Trophoblast cell (in vitro differentiated cells and primary cell): ENCODE results near the gene CCDC121.

Experiments
- DNase-seq, 2 donors: peaks; one replicate each; pipeline ENCODE4 v3.0.0-alpha.2; 2016
- H2AFZ ChIP-seq: 2 replicates; pipeline ENCODE4 v1.6.1; 2013; ENCODE audit warnings: low read length, moderate library complexity, mild to moderate bottlenecking; ENCODE audit not compliant: insufficient read depth, poor library complexity
- H2AK5ac ChIP-seq: 2 replicates; pipeline ENCODE4 v1.6.1; 2013; ENCODE audit warnings: mild to moderate bottlenecking, low read length
- H2BK120ac ChIP-seq: 2 replicates; pipeline ENCODE4 v1.6.1; 2013; ENCODE audit warnings: low read length, mild to moderate bottlenecking, moderate library complexity; ENCODE audit not compliant: insufficient read depth, poor library complexity
- H2BK12ac ChIP-seq: 2 replicates; pipeline ENCODE4 v1.6.1; 2013; ENCODE audit warnings: mild to moderate bottlenecking, low read length, moderate library complexity
- H2BK5ac ChIP-seq: 2 replicates; pipeline ENCODE4 v1.6.1; 2013; ENCODE audit warnings: low read length, low read depth, moderate library complexity, mild to moderate bottlenecking; ENCODE audit not compliant: poor library complexity
- H3K14ac ChIP-seq: 2 replicates; pipeline ENCODE4 v1.6.1; 2013; ENCODE audit warnings: mild to moderate bottlenecking, low read length
- H3K18ac ChIP-seq: 2 replicates; pipeline ENCODE4 v1.6.1; 2013; ENCODE audit warnings: mild to moderate bottlenecking, low read length
- H3K23ac ChIP-seq: 2 replicates; pipeline ENCODE4 v1.6.1; 2013; ENCODE audit warnings: low read length
- H3K27ac ChIP-seq: 2 replicates; pipeline ENCODE4 v1.5.1; 2013; ENCODE audit warnings: low read depth, mild to moderate bottlenecking, inconsistent platforms, low read length, moderate library complexity
- H3K27me3 ChIP-seq: 2 replicates; pipeline ENCODE4 v1.6.1; 2013; ENCODE audit warnings: inconsistent platforms, mild to moderate bottlenecking, low read length, moderate library complexity; ENCODE audit not compliant: insufficient read depth
- H3K36me3 ChIP-seq, 2 experiments: 1 replicate in 1 of 2; 2 replicates in 1 of 2; pipeline ENCODE4 v1.6.1; 2013; ENCODE audit warnings: low read length in 2 of 2, mild to moderate bottlenecking in 2 of 2, moderate library complexity in 1 of 2; ENCODE audit not compliant: insufficient read depth in 2 of 2, control insufficient read depth in 1 of 2
- H3K4ac ChIP-seq: 2 replicates; pipeline ENCODE4 v1.6.1; 2013; ENCODE audit warnings: low read depth, mild to moderate bottlenecking, low read length, moderate library complexity
- H3K4me1 ChIP-seq, 2 experiments: 1 replicate in 1 of 2; 2 replicates in 1 of 2; pipeline ENCODE4 v1.6.1; 2013; ENCODE audit warnings: low read length in 2 of 2, mild to moderate bottlenecking in 2 of 2, moderate library complexity in 1 of 2; ENCODE audit not compliant: insufficient read depth in 2 of 2, control insufficient read depth in 1 of 2
- H3K4me2 ChIP-seq: 2 replicates; pipeline ENCODE4 v1.6.1; 2013; ENCODE audit warnings: inconsistent platforms, mild to moderate bottlenecking, low read length, moderate library complexity
- H3K4me3 ChIP-seq: 2 replicates; pipeline ENCODE4 v1.5.1; 2013; ENCODE audit warnings: mild to moderate bottlenecking, low read depth, low read length, inconsistent platforms
- H3K79me1 ChIP-seq: one replicate; pipeline ENCODE4 v1.6.1; 2013; ENCODE audit warnings: low read length
- H3K79me2 ChIP-seq: 2 replicates; pipeline ENCODE4 v1.6.1; 2013; ENCODE audit warnings: low read length, mild to moderate bottlenecking; ENCODE audit not compliant: control insufficient read depth, insufficient read depth, poor library complexity
- H3K9ac ChIP-seq: 2 replicates; pipeline ENCODE4 v1.6.1; 2013; ENCODE audit warnings: mild to moderate bottlenecking, low read length
- H3K9me3 ChIP-seq: 2 replicates; pipeline ENCODE4 v1.6.1; 2013; ENCODE audit warnings: low read depth, mild to moderate bottlenecking, control low read depth, inconsistent platforms, low read length; ENCODE audit not compliant: insufficient read depth
- H4K12ac ChIP-seq: 2 replicates; pipeline ENCODE4 v1.6.1; 2013; ENCODE audit warnings: low read depth, mild to moderate bottlenecking, low read length, moderate library complexity
- H4K8ac ChIP-seq: 2 replicates; pipeline ENCODE4 v1.6.1; 2013; ENCODE audit warnings: low read depth, mild to moderate bottlenecking, low read length, moderate library complexity
- H4K91ac ChIP-seq: one replicate; pipeline ENCODE4 v1.6.1; 2013; ENCODE audit warnings: low read depth, mild to moderate bottlenecking, low read length, moderate library complexity
- WGBS: extraction: QIAGEN DNeasy Blood & Tissue Kit; methylation state at CpG from one replicate; pipeline ENCODE4 v1.1.7; 2013; ENCODE audit warnings: missing lambda C conversion rate; ENCODE audit not compliant: insufficient read length, insufficient coverage; ENCODE audit errors: extremely low coverage; 5-methylcytosine and 5-hydroxymethylcytosine counted together

CCDC121 gene

DNA sequence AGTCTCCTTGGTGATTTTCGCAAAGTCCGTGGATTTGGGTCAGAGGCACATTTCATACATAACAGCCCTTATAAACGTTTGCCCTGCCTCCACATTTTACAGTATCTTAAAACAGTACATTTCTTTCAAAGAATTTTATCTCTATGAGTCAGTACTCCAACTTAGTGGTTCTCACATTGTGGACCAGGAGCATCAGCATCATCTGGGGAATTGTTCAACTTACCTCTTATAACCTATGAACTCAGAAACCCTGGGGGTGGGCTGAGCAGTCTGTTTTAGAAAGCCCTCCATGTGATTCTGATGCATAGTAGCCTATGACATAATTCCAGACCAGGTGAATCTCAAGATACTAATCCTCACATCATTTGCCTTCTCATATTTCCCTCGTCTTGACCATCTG is 22.2 kb upstream of the CCDC121 start:
- DNase-seq, result peak; percentile 88
- H3K27me3 ChIP-seq, result no peaks in the 10 kb centered on the region
- no peak overlapping the region for H4K8ac ChIP-seq
- H2AFZ ChIP-seq, result no peak overlapping the region
- no peak overlapping the region for H3K14ac ChIP-seq
- no peak overlapping the region for H3K9ac ChIP-seq
- H4K12ac ChIP-seq, result no peak overlapping the region
- no peaks in the 10 kb centered on the region for H3K79me2 ChIP-seq
- no peak overlapping the region for H2AK5ac ChIP-seq
- no peak overlapping the region for H3K4me2 ChIP-seq
- H2BK5ac ChIP-seq, result no peak overlapping the region
- no peak overlapping the region for H3K18ac ChIP-seq
- H3K27ac ChIP-seq, result no peak overlapping the region
- no peak overlapping the region for H2BK12ac ChIP-seq
- no peak overlapping the region for H4K91ac ChIP-seq
- no peak overlapping the region for H2BK120ac ChIP-seq
- no peaks in the 10 kb centered on the region for H3K9me3 ChIP-seq
- no peak overlapping the region for H3K4ac ChIP-seq
- H3K36me3 ChIP-seq, result peaks cover 25 to 49% of the 10 kb centered on the region in 2 experiments
- no peaks in the 10 kb centered on the region for H3K79me1 ChIP-seq
- WGBS, result no CpG with 5 or more reads among the region's 4 CpGs
- H3K4me1 ChIP-seq, result no peaks in the 10 kb centered on the region
- H3K23ac ChIP-seq, result no peak overlapping the region
- H3K4me3 ChIP-seq, result no peak overlapping the region

DNA sequence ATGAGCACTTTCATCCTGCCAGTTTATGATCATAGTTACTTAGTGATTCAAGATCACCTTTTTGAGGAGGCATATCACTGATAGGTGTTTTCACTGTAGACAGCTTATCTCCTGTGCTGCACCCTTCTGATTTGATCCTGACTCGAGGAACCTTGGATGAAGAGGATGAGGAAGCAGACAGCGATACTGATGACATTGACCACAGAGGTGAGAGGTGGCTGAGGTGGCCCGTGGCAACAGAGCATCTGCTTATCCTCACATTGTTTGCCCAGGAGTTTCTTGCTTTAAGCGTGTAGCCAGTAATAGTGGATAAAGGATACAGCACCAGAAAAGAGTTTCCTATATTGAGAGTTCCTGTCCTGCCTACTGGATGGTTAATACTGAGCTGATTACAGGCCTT is 18.9 kb upstream of the CCDC121 start:
- Histone ChIP-seq H3K4ac (no peak overlapping the region), H3K4me3 (no peak overlapping the region), H3K27me3 (no peaks in the 10 kb centered on the region), H3K4me2 (no peak overlapping the region), H2BK5ac (no peak overlapping the region), H3K27ac (no peak overlapping the region), H4K8ac (no peak overlapping the region), H3K79me1 (no peaks in the 10 kb centered on the region), H3K14ac (no peak overlapping the region), H2AK5ac (no peak overlapping the region), H2BK120ac (no peak overlapping the region), H3K36me3 (peaks cover 17 to 37% of the 10 kb centered on the region in 2 experiments), H2AFZ (no peak overlapping the region), H3K79me2 (no peaks in the 10 kb centered on the region), H3K4me1 (no peaks in the 10 kb centered on the region), H2BK12ac (no peak overlapping the region), H4K12ac (no peak overlapping the region), H4K91ac (no peak overlapping the region), H3K18ac (no peak overlapping the region), H3K9ac (no peak overlapping the region), H3K23ac (no peak overlapping the region), H3K9me3 (no peaks in the 10 kb centered on the region)
- WGBS, result no CpG with 5 or more reads among the region's 4 CpGs
- DNase-seq, result no peak

DNA sequence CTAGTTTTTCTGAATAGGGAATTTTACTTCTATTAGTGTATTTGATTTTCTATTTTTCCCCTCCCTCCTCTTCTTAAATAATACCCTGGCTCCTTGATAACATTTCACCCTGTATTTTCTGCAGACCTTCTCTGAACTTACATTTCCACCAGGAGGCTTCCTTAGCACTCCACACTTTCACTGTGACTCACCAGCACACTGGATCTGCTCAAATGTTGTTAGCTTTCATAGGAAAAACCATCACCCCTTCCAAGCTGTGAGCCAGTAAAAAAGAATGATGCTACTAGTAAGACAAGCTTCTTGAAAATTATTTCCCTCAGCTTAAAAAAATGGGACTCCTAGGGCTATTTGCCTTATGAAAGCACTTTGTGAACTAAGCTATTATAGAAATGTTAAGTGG is 18.5 kb upstream of the CCDC121 start:
- no peak overlapping the region for H3K4me2 ChIP-seq
- no peak overlapping the region for H2BK12ac ChIP-seq
- H2AFZ ChIP-seq, result no peak overlapping the region
- no peak overlapping the region for H2BK120ac ChIP-seq
- peaks cover 21 to 35% of the 10 kb centered on the region in 2 experiments for H3K36me3 ChIP-seq
- H4K91ac ChIP-seq, result no peak overlapping the region
- no peak overlapping the region for H3K18ac ChIP-seq
- no peak overlapping the region for H3K27ac ChIP-seq
- H3K79me2 ChIP-seq, result no peaks in the 10 kb centered on the region
- H4K12ac ChIP-seq, result no peak overlapping the region
- H3K4me1 ChIP-seq, result no peaks in the 10 kb centered on the region
- H3K4ac ChIP-seq, result no peak overlapping the region
- H2BK5ac ChIP-seq, result no peak overlapping the region
- H3K9ac ChIP-seq, result no peak overlapping the region
- H3K27me3 ChIP-seq, result no peaks in the 10 kb centered on the region
- H3K14ac ChIP-seq, result no peak overlapping the region
- H3K4me3 ChIP-seq, result no peak overlapping the region
- no peak overlapping the region for H4K8ac ChIP-seq
- DNase-seq, result no peak
- H3K9me3 ChIP-seq, result no peaks in the 10 kb centered on the region
- no peak overlapping the region for H2AK5ac ChIP-seq
- no peaks in the 10 kb centered on the region for H3K79me1 ChIP-seq
- no peak overlapping the region for H3K23ac ChIP-seq

DNA sequence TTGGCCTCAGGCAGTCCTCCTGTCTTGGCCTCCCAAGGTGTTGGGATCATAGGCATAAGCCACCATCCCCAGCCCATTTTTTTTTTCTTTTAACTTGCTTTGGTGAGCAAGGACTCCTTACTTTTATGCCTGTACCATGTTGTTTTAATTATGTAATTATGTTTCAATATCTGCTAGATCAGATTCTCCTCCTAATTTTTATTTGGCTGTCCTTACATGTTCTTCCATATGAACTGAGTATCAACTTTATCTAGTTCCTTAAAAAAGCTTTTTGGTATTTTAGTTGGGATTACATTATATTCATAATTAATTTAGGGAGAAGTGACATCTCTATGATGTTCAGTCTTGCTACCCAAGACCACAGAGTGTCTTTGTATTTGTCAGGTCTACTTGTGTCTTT is 16.4 kb upstream of the CCDC121 start:
- Histone ChIP-seq H2AK5ac (no peak overlapping the region), H3K9ac (no peak overlapping the region), H2AFZ (no peak overlapping the region), H4K12ac (no peak overlapping the region), H3K23ac (no peak overlapping the region), H3K4ac (no peak overlapping the region), H2BK120ac (no peak overlapping the region), H2BK12ac (no peak overlapping the region), H2BK5ac (no peak overlapping the region), H3K4me1 (no peaks in the 10 kb centered on the region), H3K27me3 (no peaks in the 10 kb centered on the region), H4K91ac (no peak overlapping the region), H3K18ac (no peak overlapping the region), H3K36me3 (peaks cover 25 to 36% of the 10 kb centered on the region in 2 experiments), H3K9me3 (no peaks in the 10 kb centered on the region), H3K14ac (no peak overlapping the region), H3K27ac (no peak overlapping the region), H3K4me2 (no peak overlapping the region), H3K4me3 (no peak overlapping the region), H3K79me2 (no peaks in the 10 kb centered on the region), H3K79me1 (no peaks in the 10 kb centered on the region), H4K8ac (no peak overlapping the region)
- DNase-seq, result no peak
